ENCODE data around the gene RNASE4. TPM values are rescaled to one million over a fixed set of nuclear protein-coding genes. Genes with fewer than 3 reads are reported as not detected.
"Not testable (repeated sequence)": the region's sequence is repeated elsewhere in the genome, so short reads cannot be mapped to it uniquely, and the experiment has no call there.

The RNASE4 gene
- total RNA-seq, 1 experiment from 2014 or later = 0.75 TPM

DNA sequence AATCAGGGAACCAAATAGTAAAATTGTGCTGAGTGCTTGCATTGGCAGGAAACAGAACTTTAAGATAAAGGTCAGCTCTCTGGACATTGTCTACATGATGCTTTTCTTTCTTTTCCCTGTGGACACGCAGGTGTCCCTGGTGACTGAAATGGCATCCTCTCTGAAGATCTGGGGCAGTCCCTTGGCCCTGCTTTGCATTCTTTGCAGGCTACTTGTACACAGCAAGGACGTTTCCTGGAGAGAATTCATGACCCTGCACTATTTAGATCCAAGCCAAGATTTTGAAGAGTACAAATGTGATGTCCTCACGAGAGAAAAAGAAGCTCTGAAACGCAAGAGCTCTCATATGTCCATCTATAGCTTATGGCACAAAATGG lies 50.1 kb downstream of the RNASE4 start:
- ChIA-PET CTCF (no interaction called here), POLR2A (ENCODE audit: low non-redundant PET) (no interaction called here)
- Histone ChIP-seq H3K36me3 (ENCODE audit: insufficient read depth, low read length, poor library complexity, severe bottlenecking) (no peaks in the 10 kb centered on the region), H3K4me1 (ENCODE audit: insufficient read depth, low read length, poor library complexity, severe bottlenecking) (no peaks in the 10 kb centered on the region), H3K27ac (ENCODE audit: low read depth, low read length, poor library complexity, severe bottlenecking) (no peak overlapping the region), H3K27me3 (replicated peaks; ENCODE audit: insufficient read depth, low read depth, low read length, poor library complexity) (peaks cover 4% of the 10 kb centered on the region), H3K9me3 (ENCODE audit: low read depth, low read length, poor library complexity, severe bottlenecking) (no peaks in the 10 kb centered on the region), H3K4me3 (ENCODE audit: low read depth, low read length, poor library complexity, severe bottlenecking) (no peak overlapping the region)
- DNase-seq (ENCODE audit: low spot score) = no peak
- no peak for TF ChIP-seq EZH2 (IDR thresholded peaks at IDR 0.05; ENCODE audit: borderline replicate concordance, low read depth, low read length, poor library complexity, severe bottlenecking)
- TF ChIP-seq, protein P1, sequence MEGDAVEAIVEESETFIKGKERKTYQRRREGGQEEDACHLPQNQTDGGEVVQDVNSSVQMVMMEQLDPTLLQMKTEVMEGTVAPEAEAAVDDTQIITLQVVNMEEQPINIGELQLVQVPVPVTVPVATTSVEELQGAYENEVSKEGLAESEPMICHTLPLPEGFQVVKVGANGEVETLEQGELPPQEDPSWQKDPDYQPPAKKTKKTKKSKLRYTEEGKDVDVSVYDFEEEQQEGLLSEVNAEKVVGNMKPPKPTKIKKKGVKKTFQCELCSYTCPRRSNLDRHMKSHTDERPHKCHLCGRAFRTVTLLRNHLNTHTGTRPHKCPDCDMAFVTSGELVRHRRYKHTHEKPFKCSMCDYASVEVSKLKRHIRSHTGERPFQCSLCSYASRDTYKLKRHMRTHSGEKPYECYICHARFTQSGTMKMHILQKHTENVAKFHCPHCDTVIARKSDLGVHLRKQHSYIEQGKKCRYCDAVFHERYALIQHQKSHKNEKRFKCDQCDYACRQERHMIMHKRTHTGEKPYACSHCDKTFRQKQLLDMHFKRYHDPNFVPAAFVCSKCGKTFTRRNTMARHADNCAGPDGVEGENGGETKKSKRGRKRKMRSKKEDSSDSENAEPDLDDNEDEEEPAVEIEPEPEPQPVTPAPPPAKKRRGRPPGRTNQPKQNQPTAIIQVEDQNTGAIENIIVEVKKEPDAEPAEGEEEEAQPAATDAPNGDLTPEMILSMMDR (conservative IDR thresholded peaks at IDR 0.05; ENCODE audit: low read depth, low read length) = no peak
- intact Hi-C loops (cut with micrococcal nuclease; ENCODE audit: unreplicated experiment) = no loop called here
- no TSS peak for BruUV-seq (replicated peaks)

DNA sequence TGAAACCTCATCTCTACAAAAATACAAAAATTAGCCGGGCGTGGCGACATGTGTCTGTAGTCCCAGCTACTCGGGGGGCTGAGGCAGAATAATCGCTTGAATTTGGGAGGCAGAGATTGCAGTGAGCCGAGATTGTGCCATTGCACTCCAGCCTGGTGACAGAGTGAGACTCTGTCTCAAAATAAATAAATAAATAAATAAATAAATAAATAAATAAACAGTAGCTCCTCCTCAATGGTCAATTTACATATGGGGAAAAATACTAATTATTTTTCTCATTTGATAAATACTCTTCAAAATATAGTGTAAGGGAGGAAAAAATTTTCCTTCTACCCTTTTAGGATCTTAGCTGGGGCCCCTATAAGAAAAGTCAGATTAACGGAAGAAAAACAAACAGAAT lies 53.9 kb downstream of the RNASE4 start:
- H3K4me1 ChIP-seq (ENCODE audit: insufficient read depth, low read length, poor library complexity, severe bottlenecking); H3K9me3 ChIP-seq (ENCODE audit: low read depth, low read length, poor library complexity, severe bottlenecking); CTCF ChIA-PET; BruUV-seq (replicated peaks); H3K36me3 ChIP-seq (ENCODE audit: insufficient read depth, low read length, poor library complexity, severe bottlenecking); POLR2A ChIA-PET (ENCODE audit: low non-redundant PET); H3K4me3 ChIP-seq (ENCODE audit: low read depth, low read length, poor library complexity, severe bottlenecking); H3K27me3 ChIP-seq (replicated peaks; ENCODE audit: insufficient read depth, low read depth, low read length, poor library complexity); H3K27ac ChIP-seq (ENCODE audit: low read depth, low read length, poor library complexity, severe bottlenecking); intact Hi-C loops (cut with micrococcal nuclease; ENCODE audit: unreplicated experiment); DNase-seq (ENCODE audit: low spot score): not testable (repeated sequence)

DNA sequence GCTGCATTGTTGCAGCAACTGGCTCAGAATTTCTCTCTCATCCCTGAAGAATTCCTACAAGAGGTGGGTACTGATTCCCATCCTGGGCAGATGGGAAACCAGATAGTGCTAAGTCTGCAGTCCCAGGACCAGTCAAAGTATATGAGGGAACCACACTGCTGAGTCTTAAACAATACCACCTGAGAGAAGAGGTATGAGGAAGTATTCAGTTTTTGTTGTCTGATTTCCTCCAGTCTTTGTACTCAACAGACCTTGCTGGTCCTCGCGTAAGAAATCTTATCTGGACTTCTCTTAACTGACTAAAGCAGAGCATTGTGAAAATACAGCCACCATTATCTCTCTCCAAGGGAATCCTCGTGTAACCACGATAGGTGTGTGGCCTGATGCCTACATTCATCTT lies 57.8 kb downstream of the RNASE4 start:
- Histone ChIP-seq H3K27ac (ENCODE audit: low read depth, low read length, poor library complexity, severe bottlenecking) (no peak overlapping the region), H3K4me3 (ENCODE audit: low read depth, low read length, poor library complexity, severe bottlenecking) (no peak overlapping the region), H3K4me1 (ENCODE audit: insufficient read depth, low read length, poor library complexity, severe bottlenecking) (no peaks in the 10 kb centered on the region), H3K9me3 (ENCODE audit: low read depth, low read length, poor library complexity, severe bottlenecking) (no peaks in the 10 kb centered on the region), H3K36me3 (ENCODE audit: insufficient read depth, low read length, poor library complexity, severe bottlenecking) (no peaks in the 10 kb centered on the region), H3K27me3 (replicated peaks; ENCODE audit: insufficient read depth, low read depth, low read length, poor library complexity) (no peaks in the 10 kb centered on the region)
- no peak for DNase-seq (ENCODE audit: low spot score)
- BruUV-seq (replicated peaks) = no TSS peak
- CTCF ChIA-PET = no interaction called here
- POLR2A ChIA-PET (ENCODE audit: low non-redundant PET) = no interaction called here
- TF ChIP-seq, protein P1 (conservative IDR thresholded peaks at IDR 0.05; ENCODE audit: low read depth, low read length) = no peak
- TF ChIP-seq EZH2 (IDR thresholded peaks at IDR 0.05; ENCODE audit: borderline replicate concordance, low read depth, low read length, poor library complexity, severe bottlenecking) = no peak
- intact Hi-C loops (cut with micrococcal nuclease; ENCODE audit: unreplicated experiment) = no loop called here

DNA sequence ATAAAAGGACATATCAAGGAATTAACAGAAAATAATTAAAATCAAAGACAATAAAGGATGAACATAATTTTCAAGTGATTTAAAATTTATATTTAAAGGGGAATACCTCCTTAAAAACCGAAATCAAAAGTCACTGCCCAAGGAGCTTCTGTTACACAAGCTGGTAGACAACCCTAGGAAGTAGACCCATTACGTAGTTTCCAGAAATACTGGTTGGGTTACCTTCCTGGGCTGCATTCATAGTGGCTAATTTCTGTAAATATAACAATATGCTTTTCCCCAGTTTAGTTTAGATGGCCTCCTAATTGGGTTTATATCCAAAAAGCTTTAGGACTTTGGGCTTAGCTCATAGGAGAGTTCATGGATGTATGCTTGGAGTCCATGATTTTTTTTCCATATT lies 59.2 kb downstream of the RNASE4 start:
- no TSS peak for BruUV-seq (replicated peaks)
- TF ChIP-seq EZH2 (IDR thresholded peaks at IDR 0.05; ENCODE audit: borderline replicate concordance, low read depth, low read length, poor library complexity, severe bottlenecking) = no peak
- TF ChIP-seq, protein P1 (conservative IDR thresholded peaks at IDR 0.05; ENCODE audit: low read depth, low read length) = no peak

More for the DNA sequence above, 59.2 kb downstream of the RNASE4 start:
- intact Hi-C loops (cut with micrococcal nuclease; ENCODE audit: unreplicated experiment) = no loop called here
- DNase-seq (ENCODE audit: low spot score) = no peak
- Histone ChIP-seq H3K27ac (ENCODE audit: low read depth, low read length, poor library complexity, severe bottlenecking) (no peak overlapping the region), H3K36me3 (ENCODE audit: insufficient read depth, low read length, poor library complexity, severe bottlenecking) (no peaks in the 10 kb centered on the region), H3K4me3 (ENCODE audit: low read depth, low read length, poor library complexity, severe bottlenecking) (no peak overlapping the region), H3K4me1 (ENCODE audit: insufficient read depth, low read length, poor library complexity, severe bottlenecking) (no peaks in the 10 kb centered on the region), H3K27me3 (replicated peaks; ENCODE audit: insufficient read depth, low read depth, low read length, poor library complexity) (no peaks in the 10 kb centered on the region), H3K9me3 (ENCODE audit: low read depth, low read length, poor library complexity, severe bottlenecking) (no peaks in the 10 kb centered on the region)
- POLR2A ChIA-PET (ENCODE audit: low non-redundant PET) = no interaction called here
- CTCF ChIA-PET = no interaction called here
